Mucosa of descending colon (tissue), 3 donors: ENCODE results near the gene ZNF8. TPM values are rescaled to one million over a fixed set of nuclear protein-coding genes. Genes with fewer than 3 reads are reported as not detected.
"Not testable (repeated sequence)": the region's sequence is repeated elsewhere in the genome, so short reads cannot be mapped to it uniquely, and the experiment has no call there.

Experiments
- ATAC-seq: fragments of 200-7000 bp; cut with Tn5 transposase; one replicate; pipeline ENCODE4 v1.9.1; 2020; ENCODE audit warnings: mild to moderate bottlenecking, moderate library complexity
- DNase-seq, 3 donors: peaks; one replicate each; pipeline ENCODE4 v3.0.0-alpha.2; 2020
- H3K36me3 ChIP-seq: fragments of 200-600 bp; one replicate; pipeline ENCODE4 v1.8.0; 2021; ENCODE audit warnings: low read depth, mild to moderate bottlenecking
- H3K4me1 ChIP-seq: fragments of 200-600 bp; one replicate; pipeline ENCODE4 v1.8.0; 2021; ENCODE audit warnings: low read depth, mild to moderate bottlenecking
- H3K4me3 ChIP-seq: fragments of 200-600 bp; one replicate; pipeline ENCODE4 v1.8.0; 2021; ENCODE audit warnings: mild to moderate bottlenecking
- H3K9me3 ChIP-seq: fragments of 200-600 bp; one replicate; pipeline ENCODE4 v1.8.0; 2021; ENCODE audit warnings: mild to moderate bottlenecking
- CTCF ChIP-seq: fragments of 200-600 bp; IDR thresholded peaks from one replicate; pipeline ENCODE4 v1.8.0; 2022; ENCODE audit warnings: antibody characterized with exemption, mild to moderate bottlenecking
- intact Hi-C, 2 donors: fragments of 100-400 bp; cut with DNase I in 1 of 2; cut with micrococcal nuclease in 1 of 2; formaldehyde crosslinking; loops; one replicate each; pipeline versions ENCODE4 v1.11.0 to v1.11.1; 2022; cut with DNase I, micrococcal nuclease
- total RNA-seq, 3 donors: library from RNA; stranded (reverse); fragmentation: NEBNext Ultra II Directional in 2 of 3; extraction: Animal tissue kit (Norgen Biotek cat#: 25700) in 2 of 3; gene quantifications; one replicate each; pipeline versions ENCODE4 v1.2.1 to v1.2.4, GENCODE V29; 2021 to 2023
- donor health status: DM: no; HTN: no; CAD: no; lungs with moderate emphysema.
- donor health status: DM: no; HTN: no; CAD: no.
- donor health status: DM: no; HTN: yes; CAD: no.

Gene ZNF8
- total RNA-seq, 3 donors from 2014 or later = 3.6 to 7.9 (median 3.8) TPM

GRCh38 chr19:58305932-58306323, 27.2 kb downstream of the ZNF8 start:
- DNase-seq = peak in 1 of 3 donors; percentile 19
- Histone ChIP-seq H3K4me3 (peak overlapping the region; percentile 60), H3K4me1 (peaks cover 11% of the 10 kb centered on the region), H3K36me3 (no peaks in the 10 kb centered on the region), H3K9me3 (no peaks in the 10 kb centered on the region)
- TF ChIP-seq CTCF = no peak
- peak; percentile 41 for ATAC-seq
- intact Hi-C loops = no loop called here

GRCh38 chr19:58307736-58308135, 29.0 kb downstream of the ZNF8 start:
- Histone ChIP-seq H3K36me3 (peaks cover 5% of the 10 kb centered on the region), H3K4me1 (peaks cover 11% of the 10 kb centered on the region), H3K4me3 (no peak overlapping the region), H3K9me3 (no peaks in the 10 kb centered on the region)
- DNase-seq (no peak), ATAC-seq (no peak)
- no peak for TF ChIP-seq CTCF
- intact Hi-C loops = no loop called here

GRCh38 chr19:58310685-58311084, 31.9 kb downstream of the ZNF8 start:
- H3K4me3 ChIP-seq, intact Hi-C loops, ATAC-seq, H3K36me3 ChIP-seq, H3K9me3 ChIP-seq: not testable (repeated sequence)
- peaks cover 11% of the 10 kb centered on the region for H3K4me1 ChIP-seq
- peak in 1 of 3 donors; percentile 17 for DNase-seq

- TF ChIP-seq CTCF = no peak
- Histone ChIP-seq H3K36me3 (peaks cover 5% of the 10 kb centered on the region), H3K9me3 (no peaks in the 10 kb centered on the region), H3K4me1 (peaks cover 5% of the 10 kb centered on the region), H3K4me3 (no peak overlapping the region)
- DNase-seq (no peak), ATAC-seq (no peak)
- intact Hi-C loops = no loop called here
Measured at GRCh38 chr19:58311345-58311865, 32.6 kb downstream of the ZNF8 start.

GRCh38 chr19:58315580-58315979, 36.8 kb downstream of the ZNF8 start:
- ATAC-seq (no peak), DNase-seq (no peak)
- no peaks in the 10 kb centered on the region for H3K9me3 ChIP-seq
- no peak overlapping the region for H3K4me3 ChIP-seq
- H3K4me1 ChIP-seq = no peaks in the 10 kb centered on the region
- TF ChIP-seq CTCF = no peak
- H3K36me3 ChIP-seq = peaks cover 5% of the 10 kb centered on the region
- intact Hi-C loops = no loop called here

GRCh38 chr19:58317476-58318072, 38.8 kb downstream of the ZNF8 start:
- ATAC-seq (no peak), DNase-seq (peak in 1 of 3 donors; percentile 25)

More at GRCh38 chr19:58317476-58318072, 38.8 kb downstream of the ZNF8 start:
- intact Hi-C loops = no loop called here
- Histone ChIP-seq H3K36me3 (peaks cover under 1% of the 10 kb centered on the region), H3K4me3 (no peak overlapping the region), H3K9me3 (no peaks in the 10 kb centered on the region), H3K4me1 (no peaks in the 10 kb centered on the region)
- no peak for TF ChIP-seq CTCF
